GM18873 (cell line): Measurements from ENCODE around the gene EIF1.
A peak's percentile ranks its signal among the peaks of the same experiment; 100 is the strongest.
"Not testable (repeated sequence)": the region's sequence is repeated elsewhere in the genome, so short reads cannot be mapped to it uniquely, and the experiment has no call there.

Experiments used
- ATAC-seq: cut with Tn5 transposase; IDR thresholded peaks from one replicate; pipeline ENCODE4 v1.9.1; 2021; ENCODE audit warnings: mild to moderate bottlenecking, moderate library complexity, moderate number of reproducible peaks; ENCODE audit not compliant: unreplicated experiment, low FRiP score

EIF1 gene

GRCh38 chr17:41688641-41689496, at the start of gene EIF1:
Gene EIF1, plus strand, starts transcription at chr17:41688885. Its CDS starts 154 bp downstream, at chr17:41689039.
- peak; percentile 72 for ATAC-seq

DNA sequence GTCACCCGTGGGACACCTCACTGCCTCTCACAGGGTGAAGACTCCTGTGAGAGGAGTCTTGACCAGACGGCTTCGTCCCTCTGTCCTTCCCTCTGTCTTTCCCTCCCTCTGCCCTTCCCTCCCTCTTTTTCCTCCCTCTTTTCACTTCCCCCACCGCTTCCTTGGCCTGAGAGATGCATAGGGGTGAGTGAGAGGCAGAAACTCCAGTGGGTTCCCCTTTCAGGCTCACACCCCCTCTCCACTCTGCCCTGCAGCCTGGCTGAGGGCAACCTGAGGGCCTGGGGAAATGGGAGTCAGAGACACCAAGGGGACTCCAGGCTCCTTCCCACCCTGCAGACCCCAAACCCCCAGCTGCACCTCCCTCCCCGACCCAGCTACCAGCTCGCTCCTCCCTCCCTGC, 49.7 kb upstream of the EIF1 start:
- no peak for ATAC-seq

DNA sequence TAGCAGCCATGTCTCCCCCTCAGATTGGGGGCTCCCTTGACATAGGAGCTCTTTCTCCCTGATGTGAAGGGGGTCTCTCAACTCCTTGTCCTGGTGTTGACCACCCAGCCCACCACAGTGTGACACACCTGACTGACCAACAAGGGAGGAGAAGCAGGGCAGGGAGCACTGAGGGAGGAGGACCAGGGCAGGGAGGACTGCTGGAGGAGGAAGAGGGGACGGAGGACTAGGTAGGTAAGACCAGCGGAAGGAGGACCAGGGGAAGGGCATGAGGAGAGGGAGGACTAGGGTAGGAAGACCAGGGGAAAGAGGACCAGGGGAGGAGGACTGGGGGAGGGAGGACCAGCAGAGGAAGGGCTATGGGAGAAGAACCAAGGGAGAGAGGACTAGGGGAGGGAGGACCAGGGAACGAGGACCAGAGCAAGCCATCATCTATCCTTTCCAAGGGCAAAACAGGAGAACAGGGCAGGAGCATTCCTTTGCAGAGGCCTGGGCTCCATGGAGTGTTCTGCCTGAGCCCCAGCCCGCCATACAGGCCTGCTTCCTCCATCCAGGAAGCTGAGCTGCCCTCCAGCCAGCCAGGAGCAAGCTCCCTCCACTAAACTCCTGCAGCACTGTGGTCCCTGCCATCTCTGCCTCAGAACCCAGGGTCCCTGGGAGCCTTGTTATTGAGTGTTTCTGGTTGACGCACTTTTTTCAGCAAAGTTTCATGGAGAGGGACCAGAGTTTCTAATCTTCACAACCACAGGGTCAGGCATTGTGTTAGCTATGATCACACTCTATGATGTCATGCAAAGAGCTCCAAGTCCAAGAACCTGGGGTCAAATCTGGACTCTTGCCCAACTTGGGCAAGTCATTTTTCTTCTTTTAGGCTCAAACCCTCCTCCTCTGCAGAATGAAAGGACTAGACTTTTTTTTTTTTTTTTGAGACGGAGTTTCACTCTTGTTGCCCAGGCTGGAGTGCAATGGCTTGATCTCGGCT, 48.9 kb upstream of the EIF1 start:
- ATAC-seq, result no peak

DNA sequence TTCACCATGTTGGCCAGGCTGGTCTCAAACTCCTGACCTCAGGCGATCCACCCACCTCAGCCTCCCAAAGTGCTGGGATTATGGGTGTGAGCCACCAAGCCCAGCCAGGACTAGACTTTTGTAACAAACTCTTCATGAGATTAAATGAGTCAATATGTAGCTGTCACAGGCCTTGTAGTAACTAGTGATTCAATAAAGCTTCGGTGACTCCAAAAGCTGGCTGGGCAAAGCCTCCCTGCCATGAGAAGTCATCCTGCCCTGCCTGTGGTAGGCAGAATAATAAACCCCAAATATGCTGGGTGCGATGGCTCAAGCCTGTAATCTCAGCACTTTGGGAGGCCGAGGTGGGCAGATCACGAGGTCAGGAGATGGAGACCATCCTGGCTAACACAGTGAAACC, 48.1 kb upstream of the EIF1 start:
- ATAC-seq, result not testable (repeated sequence)

GRCh38 chr17:41642252-41643156, 46.2 kb upstream of the EIF1 start:
- no peak for ATAC-seq

- ATAC-seq, result no peak
These were observed 41.5 kb upstream of the EIF1 start for GRCh38 chr17:41647038-41647813.

DNA sequence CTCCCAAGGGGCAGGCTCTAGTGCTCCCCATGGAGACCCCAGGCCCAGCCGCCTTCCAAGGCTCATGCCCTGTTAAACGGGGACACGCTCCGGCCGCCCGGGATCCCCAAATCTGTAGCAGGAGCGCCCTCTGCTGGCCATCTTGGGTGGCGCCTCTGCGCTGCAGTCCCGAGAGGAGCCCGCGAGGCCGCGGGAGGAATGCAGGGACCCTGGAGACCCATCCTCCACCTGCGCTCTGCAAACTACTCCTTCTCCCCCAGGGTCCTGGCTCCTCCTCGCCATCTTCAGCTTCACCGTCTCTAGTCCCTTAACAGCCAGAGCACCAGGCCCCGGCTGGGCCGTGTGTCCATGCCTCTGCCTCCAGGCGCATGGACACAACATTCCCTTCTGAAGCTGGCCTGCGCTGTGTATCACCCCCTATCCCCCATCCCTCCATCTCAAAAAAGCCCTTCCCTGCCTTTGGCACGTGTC, 40.7 kb upstream of the EIF1 start:
- no peak for ATAC-seq

GRCh38 chr17:41648411-41649195, 40.1 kb upstream of the EIF1 start:
- no peak for ATAC-seq

DNA sequence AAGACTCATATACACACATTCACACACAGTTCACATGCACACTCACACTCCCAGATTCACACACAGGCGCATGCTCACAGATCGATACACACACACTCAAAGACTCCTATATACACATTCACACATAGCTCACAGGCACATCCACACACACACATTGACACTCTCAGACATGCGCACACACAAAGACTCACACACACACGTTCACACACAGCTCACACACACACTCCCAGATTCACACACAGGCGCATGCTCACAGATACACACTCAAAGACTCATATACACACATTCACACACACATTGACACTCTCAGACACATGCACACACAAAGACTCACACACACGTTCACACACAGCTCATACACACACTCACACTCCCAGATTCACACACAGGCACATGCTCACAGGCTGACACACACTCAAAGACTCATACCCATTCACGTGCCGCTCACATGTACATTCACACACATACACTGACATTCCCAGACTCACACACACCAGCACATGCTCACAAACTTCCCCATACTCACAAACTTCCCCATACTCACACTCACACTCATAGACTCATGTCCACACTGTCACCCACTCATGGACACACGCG, 38.7 kb upstream of the EIF1 start:
- ATAC-seq, result no peak

GRCh38 chr17:41650794-41651624, 37.7 kb upstream of the EIF1 start:
- no peak for ATAC-seq

- ATAC-seq, result no peak
These were observed 36.8 kb upstream of the EIF1 start for GRCh38 chr17:41651625-41652460.

DNA sequence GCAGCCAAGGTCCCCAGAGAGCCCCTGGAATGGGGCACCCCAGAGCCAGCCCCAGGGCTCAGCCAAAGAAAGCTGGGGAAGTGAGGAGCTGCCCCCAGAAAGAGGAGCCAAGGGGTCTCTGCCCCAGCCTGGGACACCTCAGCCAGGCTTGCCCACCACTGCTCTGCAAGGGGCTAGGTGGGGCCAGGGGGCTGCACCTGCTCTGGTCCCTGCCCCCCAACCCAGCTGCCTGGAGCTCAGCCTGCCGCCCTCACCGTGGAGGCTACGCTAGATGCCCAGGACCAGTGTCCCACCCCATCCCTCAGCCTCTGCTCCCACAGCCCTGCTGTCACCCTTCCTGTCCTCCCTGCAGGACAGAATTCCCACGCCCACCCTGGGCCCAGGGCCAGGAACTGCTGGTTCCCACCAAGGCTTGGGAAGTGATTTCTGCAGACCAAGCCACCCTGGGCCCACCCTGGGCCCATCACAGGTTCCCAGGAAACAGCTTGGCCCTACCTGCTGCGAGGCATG, 36.2 kb upstream of the EIF1 start:
- ATAC-seq, result no peak

GRCh38 chr17:41653421-41653820, 35.3 kb upstream of the EIF1 start:
- no peak for ATAC-seq

- no peak for ATAC-seq
These were observed 34.6 kb upstream of the EIF1 start for GRCh38 chr17:41653892-41654677.
